HG03457 (cell line): Measurements from ENCODE around the gene ERMN.

Experiments
- ATAC-seq: cut with Tn5 transposase; IDR thresholded peaks from one replicate; pipeline ENCODE4 v1.9.1; 2021; ENCODE audit warnings: moderate number of reproducible peaks; ENCODE audit not compliant: unreplicated experiment

The ERMN gene

DNA sequence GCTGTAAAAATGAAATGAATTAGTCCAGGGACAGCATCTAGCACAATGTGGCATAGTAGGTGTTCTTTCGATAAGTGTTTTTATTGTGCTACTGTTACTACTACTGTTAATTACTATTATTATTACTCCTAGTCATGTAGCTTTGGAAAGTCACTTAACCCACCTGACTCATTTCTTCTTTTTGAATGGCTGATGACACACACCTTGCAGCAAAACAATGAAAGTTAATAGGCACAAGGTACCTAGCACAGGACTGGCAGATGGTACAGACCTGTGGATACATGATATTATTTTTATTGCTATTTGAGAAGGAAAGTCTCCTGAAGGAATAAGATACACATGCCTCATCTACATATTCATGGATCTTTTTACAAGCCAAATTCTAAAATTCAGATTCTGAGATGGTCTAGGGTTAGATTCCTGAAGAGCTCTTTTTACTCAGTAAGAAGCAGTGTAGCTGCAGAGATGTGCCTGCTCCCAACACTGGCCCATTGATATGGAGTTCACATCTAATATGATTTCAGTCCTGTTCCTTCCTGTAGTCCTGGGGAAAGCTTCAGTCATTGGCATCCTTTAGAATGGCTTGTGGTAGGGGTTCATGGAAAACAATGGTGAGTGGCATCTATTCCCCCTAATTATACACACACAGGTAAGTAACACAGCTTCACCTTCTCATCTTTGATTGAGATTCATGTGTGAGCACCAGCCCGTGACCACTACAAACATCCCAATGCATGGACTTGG, 7.9 kb upstream of the ERMN start:
- no peak for ATAC-seq

DNA sequence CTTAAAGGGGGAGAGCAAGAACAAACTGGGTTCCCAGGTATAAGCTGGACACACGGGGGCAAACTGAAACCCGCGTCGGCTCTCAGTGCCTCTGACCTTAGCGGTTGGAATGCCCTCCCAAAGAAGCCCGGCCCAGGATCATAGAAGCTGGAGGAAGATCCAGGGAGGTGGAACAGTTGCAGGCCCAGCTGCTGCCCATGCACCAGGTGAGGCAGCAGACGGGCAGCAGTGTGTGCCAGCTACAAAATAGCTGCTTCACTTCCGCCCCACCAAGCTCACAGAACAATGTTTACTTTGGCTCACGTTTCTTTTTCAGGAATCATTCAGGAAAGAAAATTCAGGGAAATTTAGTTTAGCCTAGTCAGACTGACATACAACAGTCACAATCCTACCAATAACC, 3.9 kb upstream of the ERMN start:
- no peak for ATAC-seq

DNA sequence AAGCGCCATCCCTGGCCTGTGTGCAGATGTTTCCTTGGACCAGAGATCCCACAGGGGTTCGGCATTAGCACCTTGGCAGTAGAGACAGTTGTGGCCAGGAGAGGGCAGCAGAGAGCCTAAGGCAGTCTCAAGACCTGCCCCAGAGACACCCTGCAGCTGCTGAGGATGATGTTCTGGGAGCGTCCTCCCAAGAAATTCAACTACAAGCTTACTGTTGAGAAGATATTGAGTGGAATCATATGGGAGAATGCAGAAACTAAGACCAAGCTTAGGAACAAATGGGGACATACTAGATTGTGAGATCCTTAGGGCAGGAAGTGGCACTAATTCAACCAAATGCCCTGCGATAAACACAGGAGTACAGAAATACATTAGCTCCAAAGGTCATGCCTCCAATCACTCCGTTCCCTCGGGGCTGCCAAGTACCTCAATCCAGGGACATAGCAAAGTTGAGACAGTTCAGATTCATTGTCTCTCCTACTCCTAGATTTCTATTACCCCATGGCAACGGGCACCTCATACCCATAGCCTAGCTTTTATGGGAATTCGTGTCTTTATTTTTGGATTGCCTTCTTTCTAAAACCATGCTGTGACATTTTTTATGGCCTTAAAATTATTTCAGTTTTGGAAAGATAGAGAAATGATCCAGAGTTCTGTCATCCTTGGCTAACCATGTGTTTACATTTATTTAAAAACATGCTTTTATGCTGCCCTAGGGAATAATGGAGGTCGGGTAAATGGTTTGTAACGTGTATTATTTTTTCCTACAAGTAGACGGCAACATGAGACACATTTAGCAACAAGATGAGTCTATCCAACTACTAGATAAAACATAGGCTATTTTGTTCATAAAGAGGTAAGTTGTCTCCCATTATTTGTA, 2.2 kb upstream of the ERMN start:
- peak; percentile 97 for ATAC-seq

DNA sequence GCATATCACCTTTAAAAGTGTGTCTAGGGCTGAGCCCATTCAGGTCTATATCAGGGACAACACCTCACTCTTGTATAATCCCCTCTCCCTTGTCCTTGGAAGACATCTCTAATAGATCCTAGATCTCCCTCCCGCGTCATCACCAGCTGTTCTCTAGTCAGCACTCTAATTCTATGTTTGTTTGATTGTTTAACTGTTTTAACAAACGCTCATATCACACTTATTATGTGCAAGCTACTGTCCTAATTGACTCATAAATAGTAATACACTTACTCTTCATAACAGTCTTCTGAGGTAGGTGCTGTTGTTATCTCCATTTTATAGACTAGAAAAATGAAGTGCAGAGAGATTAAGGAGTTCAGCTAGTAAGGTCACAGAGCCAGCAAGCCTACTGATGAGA, 1.6 kb upstream of the ERMN start:
- peak; percentile 23 for ATAC-seq

DNA sequence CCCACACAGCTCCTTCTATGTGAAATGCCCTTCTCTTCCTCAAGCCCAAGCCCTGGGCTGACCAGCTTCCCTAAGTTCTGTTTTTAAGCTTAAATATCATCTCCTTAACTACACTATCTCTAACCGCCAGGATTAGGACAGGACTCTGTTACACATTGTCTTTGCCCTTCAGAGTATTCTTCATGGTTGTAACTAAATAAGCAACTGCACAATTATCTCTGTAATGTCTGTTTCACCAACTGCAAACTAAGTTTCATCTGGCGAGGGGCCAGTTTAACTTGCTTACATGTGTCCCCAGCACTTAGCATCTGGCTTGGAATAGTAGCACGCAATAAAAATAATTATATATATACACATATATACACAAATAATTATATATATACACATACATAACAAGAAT, 1.1 kb upstream of the ERMN start:
- ATAC-seq = no peak

DNA sequence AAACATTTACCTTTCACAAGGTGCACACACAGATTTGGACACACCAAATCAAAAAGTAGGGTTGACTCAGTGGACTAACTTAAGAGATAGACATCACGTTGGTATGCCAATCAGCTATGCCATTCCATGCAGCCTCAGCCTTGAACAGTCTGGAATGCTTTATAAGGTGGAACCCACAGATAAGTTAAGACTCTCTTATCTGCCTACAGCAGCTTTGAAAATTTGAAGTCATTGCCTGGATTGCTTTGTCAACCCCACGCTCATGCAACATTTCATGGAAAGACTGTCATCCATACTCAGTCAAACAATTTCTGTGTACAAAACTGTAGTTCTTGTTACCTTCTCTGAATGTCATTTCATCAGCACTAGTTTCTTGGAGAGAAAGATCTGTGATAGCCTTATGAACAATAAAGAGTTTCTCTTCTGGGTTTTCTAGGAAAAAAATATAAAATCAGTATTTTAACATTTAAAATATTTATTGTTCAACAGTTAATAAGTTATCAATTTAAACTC, 1.2 kb downstream of the ERMN start:
- no peak for ATAC-seq

DNA sequence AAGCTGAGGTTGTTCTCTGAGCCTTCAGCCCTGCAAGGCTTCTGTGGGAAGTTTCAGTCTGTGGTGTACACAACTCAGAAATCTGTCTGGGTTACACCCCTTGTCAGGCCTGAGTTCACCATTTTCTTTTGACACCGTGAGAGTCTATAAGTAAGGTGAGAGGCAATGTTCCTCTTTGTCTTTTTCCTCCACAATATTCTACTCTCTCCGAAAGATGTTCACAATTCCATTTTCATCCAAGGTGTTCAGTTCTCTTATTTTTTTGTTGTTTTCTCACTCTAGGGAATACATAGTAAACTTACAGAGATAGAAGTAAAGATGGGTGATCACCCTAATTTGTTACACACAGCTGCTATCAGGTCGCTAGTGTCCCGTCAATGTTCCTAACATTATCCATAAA, 3.2 kb downstream of the ERMN start:
- ATAC-seq = no peak

DNA sequence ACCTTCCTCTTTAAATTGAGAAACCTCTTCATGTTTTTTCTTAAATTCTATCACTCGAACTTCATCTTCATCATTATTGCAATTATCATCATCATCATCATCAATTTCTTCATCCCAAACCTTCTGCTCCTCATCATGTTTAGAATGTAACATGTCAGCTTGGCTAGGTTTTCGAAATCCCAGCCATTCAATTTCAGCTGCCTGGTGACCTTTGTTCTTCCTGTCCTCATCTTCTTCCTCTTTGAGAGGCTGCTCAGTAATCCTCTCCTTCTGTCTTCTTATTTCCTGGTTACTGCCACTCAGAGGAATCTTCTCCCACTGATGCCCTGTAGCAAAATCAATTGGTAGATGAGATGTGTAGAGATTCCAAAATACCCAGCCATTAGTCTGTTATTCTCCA, 4.2 kb downstream of the ERMN start:
- no peak for ATAC-seq

DNA sequence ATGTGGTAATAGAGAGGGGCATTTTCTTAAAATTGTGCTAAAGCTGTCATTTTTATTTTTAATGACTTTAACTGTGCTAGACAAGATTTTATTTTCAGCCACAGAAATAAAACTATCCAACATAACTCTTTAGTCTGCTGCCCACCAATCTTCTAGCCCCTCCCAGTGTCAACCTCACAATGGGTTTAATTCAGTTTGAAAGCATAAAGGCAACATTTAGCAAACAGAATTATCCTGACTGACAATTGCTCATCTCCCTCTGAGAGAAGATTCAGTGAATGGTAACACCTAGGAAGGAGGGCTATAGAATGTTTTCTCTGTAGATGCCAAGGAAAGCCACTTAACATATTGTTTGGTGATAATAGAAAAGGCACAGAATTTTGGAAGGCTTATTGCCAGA, 5.2 kb downstream of the ERMN start:
- no peak for ATAC-seq

DNA sequence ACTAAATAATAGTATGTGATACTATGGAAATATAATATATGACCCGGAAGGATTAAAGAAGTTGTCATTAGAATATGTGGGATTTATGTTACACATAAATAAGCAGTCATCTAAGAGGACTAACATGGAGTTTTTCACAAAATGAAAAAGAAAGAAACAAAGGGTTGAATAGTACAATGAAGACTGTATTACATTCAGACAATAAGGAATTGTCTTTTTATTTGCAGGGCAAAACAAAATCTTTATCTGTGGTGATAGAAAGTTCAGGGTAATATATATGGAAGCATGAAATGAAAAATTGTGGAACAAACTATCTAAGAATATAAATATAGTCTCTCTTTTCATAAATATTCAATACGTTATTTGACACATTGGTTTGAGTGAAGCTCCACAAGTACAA, 5.8 kb downstream of the ERMN start:
- no peak for ATAC-seq

DNA sequence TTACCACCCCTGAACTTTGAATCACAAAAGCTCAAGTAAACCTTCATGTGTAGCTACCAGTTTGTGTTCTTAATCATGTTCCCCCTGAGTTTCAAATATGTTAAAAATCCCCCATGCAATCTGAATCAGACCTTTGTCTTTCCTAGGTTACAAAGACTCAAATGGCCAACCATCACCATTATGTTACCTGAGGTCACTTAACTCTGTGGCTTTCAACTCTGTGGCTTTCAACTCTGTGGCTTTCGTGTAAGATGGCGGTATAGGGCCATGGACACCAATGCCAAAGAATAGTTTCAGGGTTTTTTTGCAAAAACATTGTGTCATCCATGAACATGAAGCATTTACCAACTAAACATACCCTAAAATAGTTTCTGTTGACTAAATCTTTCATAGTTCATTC, 6.7 kb downstream of the ERMN start:
- ATAC-seq = no peak

DNA sequence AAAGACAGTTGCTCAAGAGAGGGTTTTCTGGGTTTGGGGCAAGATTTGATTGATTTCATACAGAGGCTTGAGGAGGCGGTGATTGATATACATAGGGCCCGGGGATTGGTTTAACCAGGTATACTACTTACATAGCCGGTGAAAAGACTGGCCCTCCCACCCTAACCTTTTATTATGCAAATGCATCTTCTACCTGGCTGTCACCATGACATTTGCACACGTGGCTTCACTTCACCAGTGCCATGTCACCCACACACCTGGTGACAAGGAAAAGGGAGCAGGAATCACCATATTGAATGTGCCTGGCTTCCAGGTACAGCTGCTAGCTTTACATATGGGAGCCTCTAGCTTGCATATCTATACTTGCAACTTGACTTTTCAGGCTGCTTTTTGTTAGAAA, 9.7 kb downstream of the ERMN start:
- no peak for ATAC-seq

DNA sequence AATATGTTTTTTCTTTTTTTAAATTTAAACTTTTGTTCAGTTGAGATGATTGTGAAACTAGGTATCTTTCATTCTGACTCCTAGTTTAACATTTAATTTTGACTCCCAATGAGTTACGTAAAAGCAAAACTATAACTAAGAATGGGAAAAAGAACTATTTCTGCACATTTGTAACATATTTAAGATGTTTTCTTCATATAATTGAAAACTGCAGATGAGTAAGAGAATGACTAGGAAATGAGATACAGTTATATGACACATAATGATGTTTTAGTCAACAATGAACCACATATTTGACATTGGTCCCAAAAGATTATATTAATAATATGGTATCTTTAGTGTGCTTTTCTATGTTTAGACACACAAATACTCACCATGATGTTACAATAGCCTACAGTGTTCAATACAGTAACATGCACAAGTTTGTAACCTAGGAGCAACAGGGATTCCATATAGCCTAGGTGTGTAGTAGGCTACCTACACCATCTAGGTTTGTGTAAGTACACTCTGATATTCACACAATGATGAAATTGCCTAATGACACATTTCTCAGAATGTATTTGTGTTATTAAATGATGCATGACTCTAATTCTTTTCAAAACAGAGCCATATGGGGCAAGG, 12.6 kb downstream of the ERMN start:
- ATAC-seq = peak; percentile 50

DNA sequence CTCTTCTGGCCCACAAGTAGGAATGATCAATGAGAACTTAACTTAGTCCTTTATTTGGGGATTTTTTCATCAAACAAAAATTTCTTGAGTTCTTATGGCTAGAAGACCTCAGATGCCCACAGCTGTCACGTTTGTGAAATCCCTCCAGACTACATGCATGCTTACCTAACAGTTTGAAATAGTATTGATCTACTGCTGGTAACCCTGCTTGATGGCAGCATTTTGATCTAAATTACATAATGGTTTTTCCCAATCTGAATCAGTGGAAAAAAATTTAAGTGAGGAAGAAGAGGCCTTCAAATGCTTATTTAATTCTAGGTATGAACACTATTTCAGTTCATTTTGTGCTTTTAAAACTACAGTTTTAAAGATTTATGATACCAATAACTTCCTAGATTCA, 13.9 kb downstream of the ERMN start:
- ATAC-seq = no peak

DNA sequence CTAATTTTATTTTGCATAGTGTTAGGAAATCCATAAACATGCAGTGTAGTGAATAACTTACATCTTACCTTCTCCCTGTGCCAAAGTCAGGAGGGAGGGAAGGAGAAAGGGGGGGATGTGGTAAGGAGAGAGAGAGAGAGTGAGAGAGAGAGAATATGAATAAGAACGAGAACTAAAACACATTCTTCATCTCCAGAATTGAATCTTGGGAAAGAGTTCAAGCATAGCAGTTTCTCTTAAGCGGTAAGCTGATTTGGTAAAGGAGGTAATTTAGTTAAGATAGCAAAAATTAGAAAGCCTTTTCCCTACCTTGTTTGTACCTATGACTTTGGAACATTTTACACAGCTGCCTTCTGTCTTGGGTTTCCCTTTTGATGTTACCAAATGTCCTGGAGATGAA, 15.7 kb downstream of the ERMN start:
- no peak for ATAC-seq

DNA sequence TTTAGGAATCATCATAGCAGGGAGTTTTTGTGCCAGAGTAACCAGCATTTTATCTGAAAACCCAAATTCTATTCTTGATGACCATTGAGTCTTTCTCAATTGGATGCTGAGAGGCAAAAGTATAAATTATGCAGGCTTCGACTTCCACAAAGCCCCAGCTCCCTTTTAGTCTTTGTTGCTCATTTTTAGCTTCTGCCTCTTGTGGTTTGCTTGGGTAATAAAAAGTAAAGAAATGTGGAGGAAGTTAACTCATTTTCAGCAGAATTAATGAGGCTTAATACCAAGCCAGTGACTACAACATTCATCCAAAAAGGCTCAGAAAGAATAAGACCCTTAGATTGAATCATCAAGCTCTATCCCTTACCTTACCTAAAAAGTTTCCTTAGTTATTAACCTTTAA, 18.6 kb downstream of the ERMN start:
- no peak for ATAC-seq

DNA sequence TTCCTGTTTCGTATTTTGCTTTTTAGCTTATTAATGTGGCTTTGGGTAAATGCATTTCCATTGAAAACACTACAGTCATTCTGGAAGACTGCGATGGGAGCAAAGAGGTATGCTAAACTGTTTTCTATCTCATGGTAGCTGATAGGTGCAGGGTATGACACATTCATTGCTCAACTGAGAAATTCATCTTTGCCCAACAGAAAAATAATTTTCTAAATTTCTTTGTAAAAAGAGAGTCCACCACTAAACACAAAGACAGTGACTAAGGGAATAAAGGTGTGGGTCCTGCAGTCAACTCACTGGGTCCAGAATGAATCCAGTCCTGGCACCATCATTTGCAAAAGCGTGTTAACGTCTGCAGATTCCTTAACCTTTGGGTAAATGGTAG, 19.9 kb downstream of the ERMN start:
- no peak for ATAC-seq

DNA sequence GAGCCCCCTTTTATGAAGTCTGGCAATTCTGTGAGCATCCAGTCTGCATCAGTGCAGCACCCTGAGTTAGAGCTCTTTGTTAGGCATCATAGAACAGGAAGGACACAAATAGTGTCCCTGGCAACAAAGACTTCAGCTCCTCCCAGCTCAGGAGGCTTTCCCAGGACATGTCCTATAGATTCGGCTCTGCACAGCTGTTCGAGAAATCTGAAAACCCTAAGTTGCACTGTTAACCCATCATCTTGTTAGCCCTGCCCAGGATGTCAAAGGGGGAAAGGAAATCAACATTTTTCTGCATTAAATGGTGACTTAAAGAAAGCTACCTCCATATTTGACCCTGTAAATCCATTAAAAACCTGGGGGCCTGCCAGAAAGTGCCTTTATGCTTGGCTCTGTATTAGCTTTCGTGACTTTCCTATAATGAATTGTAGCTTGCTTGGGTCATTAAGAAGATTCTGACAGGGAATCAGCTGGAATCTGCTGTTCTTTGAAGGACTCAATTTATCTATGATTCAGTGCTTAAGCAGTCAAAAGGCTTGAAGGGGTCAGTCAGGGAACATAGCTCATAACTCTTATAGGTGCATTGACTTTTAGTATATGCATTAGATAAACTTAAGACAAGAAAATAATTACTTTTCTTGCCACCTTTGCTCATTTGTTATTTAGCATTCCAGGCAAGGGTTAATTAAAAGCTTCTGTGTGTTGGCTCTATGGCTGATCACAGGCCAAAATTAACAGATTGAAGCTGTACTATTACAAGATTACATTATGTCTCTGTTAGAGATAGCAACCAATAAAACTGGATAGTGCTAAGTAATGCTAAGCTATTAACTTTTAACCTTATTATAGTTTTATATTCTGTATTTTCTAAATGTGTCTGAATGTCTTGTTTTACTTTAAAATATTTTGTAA, 20.6 kb downstream of the ERMN start:
- ATAC-seq = no peak

DNA sequence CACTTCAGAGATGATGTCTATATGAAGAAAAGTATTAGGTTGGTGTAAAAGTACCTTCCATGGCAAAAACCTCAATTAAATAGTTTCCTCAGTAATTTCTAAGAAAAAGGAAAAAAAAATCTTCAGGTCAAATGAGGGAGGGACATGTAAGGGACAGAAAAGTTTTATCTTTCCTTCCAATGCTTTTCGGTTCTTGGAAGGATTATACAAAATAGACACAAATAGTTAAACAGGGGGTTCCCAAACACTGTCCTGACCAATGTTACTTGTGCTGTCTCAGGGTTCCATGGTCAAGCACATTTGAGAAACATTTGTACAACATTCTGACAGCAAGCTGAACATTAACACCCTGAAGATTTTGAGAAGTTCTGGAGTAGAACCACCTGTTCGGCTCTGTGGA, 22.0 kb downstream of the ERMN start:
- no peak for ATAC-seq

DNA sequence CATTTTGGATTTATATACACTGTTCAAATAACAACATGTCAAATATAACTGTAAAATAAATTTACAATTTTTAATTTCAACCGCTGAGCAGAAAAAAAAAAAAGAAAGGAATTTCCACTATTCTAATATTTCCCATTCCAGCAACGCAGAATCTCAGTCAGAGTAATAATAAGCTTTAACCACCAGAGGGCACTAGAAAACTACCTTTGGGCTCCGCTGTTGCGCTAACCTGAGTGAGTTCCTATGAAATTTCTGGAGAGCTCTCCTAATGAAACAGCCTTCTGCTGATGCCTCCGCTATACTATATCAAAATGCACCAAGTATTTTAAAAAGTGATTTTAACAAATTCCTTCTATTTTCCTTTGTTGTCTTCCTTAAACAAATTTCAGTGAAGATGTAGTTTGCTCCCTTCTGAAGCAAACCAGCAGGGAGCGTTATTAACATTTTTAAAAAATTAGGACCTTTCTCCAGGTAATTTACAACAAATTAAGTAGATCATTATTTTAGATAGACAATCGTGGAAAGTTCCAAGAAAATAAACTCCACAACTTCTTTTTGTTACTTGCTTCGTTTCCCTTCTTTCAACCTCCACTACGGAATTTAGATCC, 23.0 kb downstream of the ERMN start:
- peak; percentile 75 for ATAC-seq
